ENCODE results near the gene NUAK2. TPM values are rescaled to one million over a fixed set of nuclear protein-coding genes. Genes with fewer than 3 reads are reported as not detected.

NUAK2 gene
- total and polyA plus RNA-seq, 2 of the 8 experiments (the other 6 are each of a cell fraction or from before 2014, with no cell fraction given), result 9.4 to 12.9 TPM

GRCh38 chr1:205268846-205269680 lies 52.5 kb downstream of the NUAK2 start:
- Histone ChIP-seq H3K27me3 (replicated peaks in 1 of 4; ENCODE audit: control insufficient read depth in 3 of 4, extremely low read depth in 1 of 4, insufficient read depth in 3 of 4, low read length in 3 of 4) (no peaks in the 10 kb centered on the region), H2AK5ac (ENCODE audit: low read depth, low read length) (no peak overlapping the region), H3K36me3 (ENCODE audit: control insufficient read depth in 2 of 4, insufficient read depth in 4 of 4, low read length in 3 of 4) (peaks cover 0 to 7% (median 0%) of the 10 kb centered on the region in 4 experiments; a peak in 1 of 8 replicates), H4K5ac (ENCODE audit: insufficient read length, low read depth, low read length) (no peak overlapping the region), H3K9me3 (ENCODE audit: insufficient read depth in 2 of 2, low read depth in 1 of 2, low read length in 1 of 2) (no peaks in the 10 kb centered on the region), H3K27ac (ENCODE audit: low read depth, low read length) (no peak overlapping the region; the same call in 1 of the 2 replicates), H3K23me2 (ENCODE audit: low read depth, low read length) (no peaks in the 10 kb centered on the region), H2AFZ (ENCODE audit: low read length) (no peak overlapping the region), H2BK15ac (ENCODE audit: low read length) (no peak overlapping the region), H3K14ac (ENCODE audit: insufficient read length) (no peak overlapping the region), H3K56ac (replicated peaks; ENCODE audit: insufficient read length, low read depth, low read length) (no peak overlapping the region), H4K20me1 (replicated peaks in 1 of 2; ENCODE audit: control insufficient read depth in 1 of 2, insufficient read depth in 2 of 2, low read length in 2 of 2) (peaks cover 0 to 2% of the 10 kb centered on the region in 2 experiments), H2BK5ac (ENCODE audit: low read depth, low read length) (no peak overlapping the region), H4K8ac (ENCODE audit: extremely low read depth, insufficient read depth, low read length) (peak overlapping the region; percentile 15; the same call in 1 of the 2 replicates), H3K4me3 (ENCODE audit: extremely low read depth in 1 of 4, insufficient read depth in 2 of 4, low read depth in 3 of 4, low read length in 4 of 4) (no peak overlapping the region), H3K79me2 (ENCODE audit: control insufficient read depth in 1 of 2, insufficient read depth in 2 of 2, low read length in 2 of 2) (no peaks in the 10 kb centered on the region), H3K4ac (replicated peaks; ENCODE audit: insufficient read length, low read depth, low read length) (no peak overlapping the region), H2BK20ac (ENCODE audit: low read length) (no peak overlapping the region), H3K4me1 (replicated peaks in 1 of 4; ENCODE audit: control insufficient read depth in 3 of 4, insufficient read depth in 4 of 4, low read length in 3 of 4) (peaks cover 5 to 14% (median 7%) of the 10 kb centered on the region in 4 experiments; a peak in 6 of 7 replicates), H3K4me2 (ENCODE audit: insufficient read depth in 1 of 2, low read depth in 2 of 2, low read length in 2 of 2) (no peak overlapping the region), H2BK120ac (replicated peaks; ENCODE audit: low read depth, low read length) (no peak overlapping the region), H3K18ac (ENCODE audit: extremely low read depth, low read length) (no peak overlapping the region), H2BK12ac (ENCODE audit: low read depth, low read length) (no peak overlapping the region), H3K79me1 (ENCODE audit: low read depth, low read length) (no peaks in the 10 kb centered on the region; the same call in 1 of the 2 replicates), H4K91ac (replicated peaks; ENCODE audit: insufficient read length, low read length) (no peak overlapping the region), H3K9ac (replicated peaks in 1 of 4; ENCODE audit: extremely low read depth in 1 of 4, low read depth in 3 of 4, low read length in 3 of 4) (no peak overlapping the region), H3K23ac (ENCODE audit: insufficient read length) (no peak overlapping the region)
- no peak for FAIRE-seq
- POLR2A ChIA-PET (ENCODE audit: partially characterized antibody), result interaction anchor here (1.5 to 7.4 kb wide), 2 partner anchors 41 to 59 kb away, joined by 3 to 85 read pairs; partner anchors contain the start of gene TMCC2
- CTCF ChIA-PET (ENCODE audit: partially characterized antibody), result interaction anchor here (3.6 to 42.6 kb wide), 3 partner anchors 14 to 56 kb away, joined by 28 to 2424 read pairs (median 1035); partner anchors contain the start of genes KLHDC8A, NUAK2 and TMCC2
- no peak for TF ChIP-seq E2F6 (IDR thresholded peaks at IDR 0.05)
- no peak for TF ChIP-seq SRF (IDR thresholded peaks at IDR 0.05; ENCODE audit: low read depth, low read length)
- TF ChIP-seq HDAC2 (IDR thresholded peaks at IDR 0.05; ENCODE audit: borderline replicate concordance in 1 of 2, low read depth in 2 of 2, low read length in 2 of 2), result no peak
- no peak for TF ChIP-seq YY1 (IDR thresholded peaks at IDR 0.05; ENCODE audit: low read depth, low read length)
- TF ChIP-seq CHD1 (IDR thresholded peaks at IDR 0.05; ENCODE audit: low read depth, low read length), result no peak
- no peak for TF ChIP-seq MAFK (IDR thresholded peaks at IDR 0.05; ENCODE audit: low read depth, low read length)
- DNase-seq (ENCODE audit: low read depth in 1 of 2, low spot score in 2 of 2), result no peak
- WGBS, 2 experiments (ENCODE audit: extremely low coverage in 1 of 2, insufficient coverage in 1 of 2, insufficient read length in 1 of 2, insufficient replicate concordance in 2 of 2, low coverage in 1 of 2, low lambda C conversion rate in 2 of 2, missing lambda C conversion rate in 1 of 2), result 94% methylated on average over 48 of the region's 48 CpGs; no CpG with 5 or more reads in 1 of the 2 experiments
